ENCODE data around the gene FOSL2. TPM values are rescaled to one million over a fixed set of nuclear protein-coding genes. Genes with fewer than 3 reads are reported as not detected.

The FOSL2 gene
- total and polyA plus RNA-seq, 5 experiments from 2014 or later: 0.46 to 6.5 (median 1.2) TPM

DNA sequence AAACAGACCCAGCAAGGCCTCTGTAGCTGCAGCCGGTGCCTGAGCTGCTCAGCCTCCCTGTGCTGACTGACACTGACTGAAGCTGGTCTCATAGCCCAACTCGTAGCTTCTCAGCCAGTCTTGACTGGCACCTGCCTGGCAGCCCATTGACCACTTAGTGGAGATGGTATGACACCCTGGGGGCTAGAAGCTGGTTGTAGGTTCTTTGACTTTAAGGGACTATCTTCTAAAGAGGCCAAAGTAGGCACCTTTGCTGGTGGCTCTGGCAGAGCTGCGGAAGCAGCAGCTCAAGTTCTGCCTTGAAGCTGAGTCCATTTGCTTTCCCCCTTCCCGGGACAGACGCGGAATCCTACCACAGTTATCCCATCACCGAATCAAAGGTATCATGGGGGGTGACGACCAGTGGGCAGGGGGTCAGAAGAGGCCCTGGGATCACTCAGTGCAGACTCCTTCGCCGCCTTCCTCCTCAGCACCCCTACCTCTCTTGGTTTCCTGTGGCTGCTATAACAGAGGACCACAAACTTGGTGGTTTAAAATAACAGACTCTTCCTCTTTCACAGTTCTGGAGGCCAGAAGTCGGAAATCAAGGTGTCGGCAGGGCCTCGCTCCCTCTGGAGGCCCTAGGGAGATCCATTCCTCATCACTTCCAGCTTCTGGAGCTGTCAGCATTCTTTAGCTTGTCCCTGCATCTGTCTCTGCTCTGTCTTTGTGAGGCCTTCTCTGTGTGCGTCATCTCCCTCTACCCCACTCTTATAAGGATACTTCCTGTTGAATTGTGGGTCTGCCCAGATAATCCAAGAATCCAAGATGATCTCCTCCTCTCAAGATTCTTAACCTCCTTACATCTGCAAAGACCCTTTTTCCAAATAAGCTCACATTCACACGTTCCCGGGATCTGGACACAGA is 13.7 kb upstream of the FOSL2 start:
- H3K27ac Mint-ChIP-seq: peak overlapping the region in 9 of 10 donors; percentile 63 to 91 (median 77)
- DNase-seq: peak in 1 of 10 donors; percentile 33
- no peaks in the 10 kb centered on the region for H3K9me3 Mint-ChIP-seq
- H3K4me1 Mint-ChIP-seq: peaks cover 11 to 39% (median 26%) of the 10 kb centered on the region in 4 donors
- no peaks in the 10 kb centered on the region for H3K27me3 Mint-ChIP-seq
- peak; percentile 65 to 85 for ATAC-seq
- H3K4me3 Mint-ChIP-seq: peak overlapping the region; percentile 18 to 76 (median 60)
- POLR2A ChIA-PET: interaction anchor here (0.7 to 1.0 kb wide), 3 partner anchors 12 kb away, joined by 3 read pairs; no protein-coding TSS in a partner anchor
- no peaks in the 10 kb centered on the region for H3K36me3 Mint-ChIP-seq

GRCh38 chr2:28380219-28380618 is 12.4 kb upstream of the FOSL2 start:
- ATAC-seq: no peak
- H3K27me3 Mint-ChIP-seq: no peaks in the 10 kb centered on the region
- H3K36me3 Mint-ChIP-seq: no peaks in the 10 kb centered on the region
- no peak for DNase-seq
- no peak overlapping the region for H3K4me3 Mint-ChIP-seq
- POLR2A ChIA-PET: interaction anchor here (1.0 kb wide), 1 partner anchor 13 kb away, joined by 3 read pairs; no protein-coding TSS in a partner anchor
- peak overlapping the region in 1 of 10 donors; percentile 32 for H3K27ac Mint-ChIP-seq
- peaks cover 13 to 39% (median 26%) of the 10 kb centered on the region in 4 donors for H3K4me1 Mint-ChIP-seq
- H3K9me3 Mint-ChIP-seq: no peaks in the 10 kb centered on the region

- H3K4me3 Mint-ChIP-seq: no peak overlapping the region
- POLR2A ChIA-PET: no interaction called here
- no peaks in the 10 kb centered on the region for H3K27me3 Mint-ChIP-seq
- ATAC-seq (no peak), DNase-seq (no peak)
- peaks cover 13 to 39% (median 26%) of the 10 kb centered on the region in 4 donors for H3K4me1 Mint-ChIP-seq
- H3K36me3 Mint-ChIP-seq: no peaks in the 10 kb centered on the region
- no peaks in the 10 kb centered on the region for H3K9me3 Mint-ChIP-seq
- H3K27ac Mint-ChIP-seq: no peak overlapping the region
Measured at GRCh38 chr2:28381225-28382180, 11.2 kb upstream of the FOSL2 start.

DNA sequence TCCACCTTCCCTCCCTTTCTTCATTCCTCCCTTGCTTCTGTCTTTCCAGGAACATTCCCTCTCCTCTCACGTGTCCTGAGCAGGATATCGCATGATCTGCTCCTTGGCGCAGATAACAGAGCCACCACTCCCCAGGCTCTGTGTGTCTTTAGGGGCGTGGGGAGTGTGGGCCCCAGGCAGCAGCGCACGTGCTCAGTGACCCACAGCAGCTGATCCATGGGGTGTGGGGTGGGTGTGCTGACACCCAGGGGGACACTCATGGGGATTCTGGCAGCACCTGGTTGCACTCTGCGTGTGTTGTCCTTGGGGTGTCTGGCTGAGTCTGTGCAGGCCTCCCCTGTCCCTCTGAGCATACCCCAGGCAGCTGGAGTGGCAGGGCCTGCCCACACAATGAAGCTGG is 9.9 kb upstream of the FOSL2 start:
- Mint-ChIP-seq H3K27me3 (no peaks in the 10 kb centered on the region), H3K27ac (peak overlapping the region in 2 of 10 donors; percentile 28 to 49), H3K4me3 (no peak overlapping the region)

GRCh38 chr2:28387082-28387960 is 5.3 kb upstream of the FOSL2 start:
- ATAC-seq (no peak), DNase-seq (no peak)
- H3K4me3 Mint-ChIP-seq: no peak overlapping the region
- H3K9me3 Mint-ChIP-seq: no peaks in the 10 kb centered on the region
- POLR2A ChIA-PET: no interaction called here
- no peaks in the 10 kb centered on the region for H3K27me3 Mint-ChIP-seq
- H3K27ac Mint-ChIP-seq: peak overlapping the region in 1 of 10 donors; percentile 4
- H3K36me3 Mint-ChIP-seq: no peaks in the 10 kb centered on the region
- peaks cover 9 to 33% (median 11%) of the 10 kb centered on the region in 4 donors for H3K4me1 Mint-ChIP-seq

More for the DNA sequence above, 9.9 kb upstream of the FOSL2 start:
- no peak for DNase-seq
- POLR2A ChIA-PET: no interaction called here
- ATAC-seq: no peak
- Mint-ChIP-seq H3K4me1 (peaks cover 13 to 36% (median 22%) of the 10 kb centered on the region in 4 donors), H3K9me3 (no peaks in the 10 kb centered on the region), H3K36me3 (no peaks in the 10 kb centered on the region)

DNA sequence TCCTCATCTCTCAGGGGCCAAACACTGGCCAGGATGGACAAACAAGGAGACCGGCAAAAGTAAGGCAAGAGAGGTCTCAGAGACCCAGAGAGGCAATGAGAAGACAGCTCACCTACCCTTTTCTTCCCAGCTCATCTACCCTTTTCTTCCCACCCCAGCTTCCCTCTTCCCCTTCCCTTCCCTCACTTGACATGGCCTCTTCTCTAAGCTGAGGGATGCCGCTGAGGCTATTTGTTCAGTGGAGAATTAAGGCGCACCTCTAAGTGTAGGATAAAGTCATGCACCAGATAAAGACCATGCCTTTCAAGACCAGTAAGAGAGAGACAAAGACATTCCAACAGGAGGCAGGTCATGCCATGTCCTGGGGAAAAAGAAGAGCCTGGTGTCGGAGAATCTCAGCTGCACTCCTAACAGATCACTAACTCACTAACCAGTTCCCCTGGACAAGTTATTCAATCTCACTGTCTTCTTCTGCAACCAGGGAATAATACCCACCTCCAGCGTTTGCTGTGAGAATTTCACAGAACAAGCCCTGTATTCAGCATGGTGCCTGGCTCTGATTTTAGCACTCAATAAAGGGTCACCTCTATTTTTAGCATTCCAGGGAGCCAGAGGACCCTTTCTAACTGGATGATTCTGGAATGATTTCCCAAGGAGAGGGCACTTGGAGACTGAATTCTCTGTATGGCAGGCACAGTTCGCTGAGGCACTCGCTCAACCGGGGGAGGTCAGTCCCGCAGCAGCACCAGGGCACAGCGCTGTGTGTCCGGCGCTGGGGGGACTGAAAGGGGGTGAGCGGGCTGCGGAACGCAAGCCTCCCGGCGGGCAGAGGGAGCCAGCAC is 3.0 kb upstream of the FOSL2 start:
- Mint-ChIP-seq H3K36me3 (peaks cover 0 to 2% (median 0%) of the 10 kb centered on the region in 3 donors), H3K27me3 (peaks cover 0 to 2% (median 0%) of the 10 kb centered on the region in 5 donors), H3K4me1 (peaks cover 11 to 32% (median 17%) of the 10 kb centered on the region in 4 donors), H3K4me3 (peak overlapping the region in 9 of 10 donors; percentile 78 to 91 (median 87)), H3K27ac (peak overlapping the region; percentile 69 to 98 (median 88)), H3K9me3 (peaks cover 0 to 1% (median 0%) of the 10 kb centered on the region in 9 donors)
- POLR2A ChIA-PET: interaction anchor here (0.5 kb wide), 1 partner anchor 40 kb away, joined by 3 read pairs; no protein-coding TSS in a partner anchor
- ATAC-seq (no peak), DNase-seq (no peak)

DNA sequence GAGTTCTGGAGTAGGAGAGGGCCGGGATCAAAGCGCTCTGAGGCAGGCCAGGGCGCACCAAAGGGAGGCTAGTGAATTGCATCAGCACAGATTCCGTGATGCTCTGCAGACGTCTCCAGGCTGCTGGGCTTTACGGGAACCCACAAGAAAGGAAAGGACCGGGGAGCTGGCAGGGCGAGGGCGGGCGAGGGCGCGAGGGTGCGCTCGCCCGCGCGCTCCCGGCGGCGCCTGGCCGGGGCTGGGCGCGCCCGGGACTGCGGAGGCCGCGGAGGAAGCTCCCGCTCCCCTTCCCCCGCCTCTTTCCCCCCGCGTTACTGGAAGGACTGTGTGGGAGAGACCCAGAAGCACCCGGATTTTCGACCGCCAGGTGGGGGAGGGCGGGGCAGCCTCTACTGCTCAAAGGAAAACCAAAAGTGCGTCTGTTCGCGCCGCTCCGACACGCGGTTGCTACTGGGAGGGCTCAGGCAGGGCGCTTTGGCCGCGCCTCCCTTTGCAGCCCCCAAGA is 2.4 kb upstream of the FOSL2 start:
- ATAC-seq: peak; percentile 39 to 48
- peaks cover 11 to 32% (median 17%) of the 10 kb centered on the region in 4 donors for H3K4me1 Mint-ChIP-seq
- H3K4me3 Mint-ChIP-seq: peak overlapping the region in 9 of 10 donors; percentile 78 to 92 (median 89)
- POLR2A ChIA-PET: interaction anchor here (0.5 to 1.0 kb wide), 2 partner anchors 14 to 41 kb away, joined by 3 read pairs; no protein-coding TSS in a partner anchor
- H3K27ac Mint-ChIP-seq: peak overlapping the region; percentile 83 to 98 (median 94)
- peak; percentile 59 to 89 (median 83) for DNase-seq
- peaks cover 0 to 2% (median 0%) of the 10 kb centered on the region in 5 donors for H3K27me3 Mint-ChIP-seq
- H3K36me3 Mint-ChIP-seq: peaks cover 0 to 2% (median 0%) of the 10 kb centered on the region in 3 donors
- H3K9me3 Mint-ChIP-seq: peaks cover 0 to 1% (median 0%) of the 10 kb centered on the region in 9 donors

DNA sequence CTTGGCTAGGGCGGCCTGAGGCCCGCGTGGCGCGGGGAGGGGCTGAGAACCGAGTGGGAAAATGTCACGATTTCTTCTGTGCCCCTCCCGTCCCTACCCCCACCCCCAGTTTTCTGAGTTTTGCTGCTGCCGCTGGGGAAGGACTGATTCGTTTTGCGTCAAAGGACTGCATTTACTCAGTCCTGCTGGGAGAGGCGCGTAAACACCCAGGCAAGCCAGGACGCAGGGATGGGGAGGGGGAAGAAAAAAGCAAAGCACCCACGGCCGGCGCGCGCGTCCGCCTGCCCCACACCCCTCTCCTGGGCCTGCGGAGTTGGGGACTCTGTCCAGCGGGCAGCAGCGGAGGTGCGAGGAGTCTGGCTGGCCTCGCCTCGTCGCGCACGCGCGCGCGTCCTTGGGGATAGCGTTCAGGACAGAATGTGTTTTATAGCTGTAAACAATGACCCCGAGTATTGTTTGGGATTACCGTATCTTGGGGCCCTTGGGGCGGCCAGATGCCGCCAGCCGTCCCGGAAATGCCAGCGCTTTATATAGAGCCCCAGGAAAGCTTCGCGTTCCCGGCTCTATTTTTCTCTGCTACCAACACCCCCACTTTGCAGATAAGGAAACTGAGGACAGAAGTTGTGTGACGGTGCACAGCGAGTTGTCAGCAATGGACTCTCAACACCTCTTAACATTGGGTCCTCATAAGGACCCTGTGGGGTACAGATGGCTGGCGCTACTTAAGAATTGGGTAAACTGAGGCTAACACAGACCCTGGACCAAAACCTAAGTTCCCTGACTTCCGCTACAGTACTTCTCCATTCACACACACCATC is 1.7 kb upstream of the FOSL2 start:
- Mint-ChIP-seq H3K27ac (peak overlapping the region; percentile 82 to 98 (median 94)), H3K4me3 (peak overlapping the region in 9 of 10 donors; percentile 78 to 92 (median 88)), H3K4me1 (peaks cover 11 to 32% (median 17%) of the 10 kb centered on the region in 4 donors), H3K36me3 (peaks cover 0 to 2% (median 0%) of the 10 kb centered on the region in 3 donors), H3K9me3 (peaks cover 0 to 1% (median 0%) of the 10 kb centered on the region in 9 donors), H3K27me3 (peaks cover 0 to 2% (median 0%) of the 10 kb centered on the region in 5 donors)
- ATAC-seq (no peak), DNase-seq (no peak)
- POLR2A ChIA-PET: interaction anchor here (0.6 to 3.0 kb wide), 7 partner anchors 13 to 365 kb away, joined by 3 to 37 read pairs (median 3); no protein-coding TSS in a partner anchor

- POLR2A ChIA-PET: interaction anchor here (0.6 to 3.0 kb wide), 8 partner anchors 14 to 364 kb away, joined by 3 to 37 read pairs (median 4); no protein-coding TSS in a partner anchor
- H3K9me3 Mint-ChIP-seq: peaks cover 0 to 1% (median 0%) of the 10 kb centered on the region in 9 donors
- ATAC-seq: peak; percentile 36 to 55
- peaks cover 0 to 2% (median 0%) of the 10 kb centered on the region in 5 donors for H3K27me3 Mint-ChIP-seq
- peak overlapping the region; percentile 82 to 98 (median 94) for H3K27ac Mint-ChIP-seq
- peak overlapping the region in 9 of 10 donors; percentile 78 to 92 (median 88) for H3K4me3 Mint-ChIP-seq
- peaks cover 0 to 2% (median 0%) of the 10 kb centered on the region in 3 donors for H3K36me3 Mint-ChIP-seq
- peak in 5 of 10 donors; percentile 26 to 73 (median 35) for DNase-seq
- H3K4me1 Mint-ChIP-seq: peaks cover 11 to 32% (median 17%) of the 10 kb centered on the region in 4 donors
Measured at GRCh38 chr2:28391564-28392296, 928 bp upstream of the FOSL2 start.
